HG03135 (cell line): ENCODE data around the gene PDE2A.

Experiments used
- ATAC-seq: cut with Tn5 transposase; IDR thresholded peaks from one replicate; pipeline ENCODE4 v1.9.1; 2021; ENCODE audit warnings: mild to moderate bottlenecking, moderate library complexity; ENCODE audit not compliant: unreplicated experiment

PDE2A gene

GRCh38 chr11:72705442-72706365 is 31.5 kb upstream of the PDE2A start:
- no peak for ATAC-seq

GRCh38 chr11:72704783-72705265 is 30.6 kb upstream of the PDE2A start:
- ATAC-seq = no peak

GRCh38 chr11:72704028-72704782 is 30.0 kb upstream of the PDE2A start:
- ATAC-seq = no peak

GRCh38 chr11:72703267-72704008 is 29.2 kb upstream of the PDE2A start:
- no peak for ATAC-seq

- ATAC-seq = no peak
Measured at GRCh38 chr11:72702577-72703241, 28.5 kb upstream of the PDE2A start.

GRCh38 chr11:72702096-72702495 is 27.9 kb upstream of the PDE2A start:
- no peak for ATAC-seq

- no peak for ATAC-seq
Measured at GRCh38 chr11:72701466-72701865, 27.2 kb upstream of the PDE2A start.

- ATAC-seq = no peak
Measured at GRCh38 chr11:72700146-72700545, 25.9 kb upstream of the PDE2A start.

- no peak for ATAC-seq
Measured at GRCh38 chr11:72697814-72698213, 23.6 kb upstream of the PDE2A start.

- no peak for ATAC-seq
Measured at GRCh38 chr11:72696866-72697700, 22.9 kb upstream of the PDE2A start.

- no peak for ATAC-seq
Measured at GRCh38 chr11:72695354-72695753, 21.1 kb upstream of the PDE2A start.

GRCh38 chr11:72693271-72693968 is 19.2 kb upstream of the PDE2A start:
- no peak for ATAC-seq

GRCh38 chr11:72692498-72693237 is 18.4 kb upstream of the PDE2A start:
- no peak for ATAC-seq

- ATAC-seq = no peak
Measured at GRCh38 chr11:72690166-72690565, 15.9 kb upstream of the PDE2A start.

GRCh38 chr11:72688929-72689328 is 14.7 kb upstream of the PDE2A start:
- ATAC-seq = no peak

GRCh38 chr11:72688486-72688885 is 14.3 kb upstream of the PDE2A start:
- no peak for ATAC-seq

GRCh38 chr11:72687326-72687725 is 13.1 kb upstream of the PDE2A start:
- ATAC-seq = no peak

GRCh38 chr11:72686639-72687220 is 12.5 kb upstream of the PDE2A start:
- ATAC-seq = no peak
